GM23338 (cell line): ENCODE measurements around the gene ABCC1. TPM values are rescaled to one million over a fixed set of nuclear protein-coding genes. Genes with fewer than 3 reads are reported as not detected.

ENCODE experiments used
- ETS1 ChIP-seq: IDR thresholded peaks from 2 replicates; pipeline ENCODE4 v1.6.1; 2016; ENCODE audit warnings: antibody characterized with exemption
- EZH2 ChIP-seq: fragments of 200-600 bp; sonication (generic); IDR thresholded peaks from one replicate; pipeline ENCODE4 v1.8.0; 2017; ENCODE audit warnings: antibody characterized with exemption, mild to moderate bottlenecking, low read depth; ENCODE audit not compliant: unreplicated experiment
- NANOG ChIP-seq: IDR thresholded peaks from 2 replicates; pipeline ENCODE4 v1.6.1; 2016; ENCODE audit warnings: antibody characterized with exemption, borderline replicate concordance
- polyA plus RNA-seq: library from polyadenylated mRNA; unstranded; fragments of >200 nt; fragmentation: Nextera tagmentation; extraction: Ambion mirVana; gene quantifications from 2 replicates; pipeline ENCODE4 v1.2.1, GENCODE V29; 2016
- total RNA-seq: library from RNA; depleted of rRNA; stranded (reverse); fragments of >200 nt; shearing (Covaris generic); gene quantifications from 2 replicates; pipeline ENCODE4 v1.2.3, GENCODE V29; 2014; rRNA removed

ABCC1 gene
- total and polyA plus RNA-seq, 2 experiments from 2014 or later = 11.0 to 46.6 TPM

GRCh38 chr16:16191493-16192167, 242.2 kb downstream of the ABCC1 start (continued):
- TF ChIP-seq ETS1 (no peak), NANOG (no peak), EZH2 (no peak)

Other genes starting within 250 kb of the ABCC1 start
- gene MYH11, start 92.6 kb upstream of the ABCC1 start, total RNA-seq = 1.0 and 5.9 TPM in 2 replicates
- 0.71 and 1.6 TPM in 2 replicates for gene MYH11, start 92.6 kb upstream of the ABCC1 start, polyA plus RNA-seq
- gene CEP20, start 61.0 kb upstream of the ABCC1 start, total RNA-seq = 63.0 and 70.9 TPM in 2 replicates
- gene CEP20, start 61.0 kb upstream of the ABCC1 start, polyA plus RNA-seq = 50.2 and 60.2 TPM in 2 replicates